Measurements from ENCODE around the gene SPC24.
"Not testable (repeated sequence)": the region's sequence is repeated elsewhere in the genome, so short reads cannot be mapped to it uniquely, and the experiment has no call there.

SPC24 gene

DNA sequence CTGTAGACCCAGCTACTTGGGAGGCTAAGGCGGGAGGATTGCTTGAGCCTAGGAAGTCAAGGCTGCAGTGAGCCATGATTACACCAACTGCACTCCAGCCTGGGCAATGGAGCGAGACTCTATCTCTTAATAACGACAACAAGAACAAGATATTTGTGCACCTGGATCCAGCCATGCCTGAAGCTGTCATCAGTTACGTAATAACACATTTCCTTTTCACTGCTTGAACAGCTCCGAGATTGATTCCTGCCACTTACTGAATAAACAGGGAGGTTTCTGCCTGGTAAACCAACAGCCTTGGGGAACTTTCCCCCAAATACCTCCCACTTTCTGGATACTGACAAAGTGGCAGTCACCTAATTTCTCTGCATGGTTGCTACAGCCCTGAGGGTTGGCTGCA lies 36.4 kb upstream of the SPC24 start:
- no peak for DNase-seq

DNA sequence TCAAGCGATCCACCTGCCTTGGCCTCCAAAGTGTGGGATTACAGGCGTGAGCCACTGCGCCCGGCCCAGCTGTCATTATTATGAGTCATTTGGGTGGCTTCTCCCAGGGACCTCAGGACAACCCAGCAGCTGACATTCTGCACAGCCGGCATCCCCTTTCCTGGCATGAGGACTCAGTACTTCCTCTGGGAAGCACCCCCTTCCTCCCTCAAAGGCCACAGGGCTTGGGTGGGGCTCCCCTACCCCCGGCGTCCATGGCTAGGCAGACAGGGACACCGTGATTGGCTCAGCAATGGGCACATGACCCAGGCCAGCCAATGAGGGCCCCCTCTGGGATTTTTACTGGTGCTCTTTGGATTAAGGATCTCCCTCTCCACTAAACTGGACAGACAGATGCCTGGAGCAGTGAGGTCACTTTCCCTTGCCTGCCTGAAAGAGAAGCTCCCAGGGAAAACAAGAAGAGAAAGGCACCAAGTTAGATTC lies 35.7 kb upstream of the SPC24 start:
- peak; percentile 22 for DNase-seq

DNA sequence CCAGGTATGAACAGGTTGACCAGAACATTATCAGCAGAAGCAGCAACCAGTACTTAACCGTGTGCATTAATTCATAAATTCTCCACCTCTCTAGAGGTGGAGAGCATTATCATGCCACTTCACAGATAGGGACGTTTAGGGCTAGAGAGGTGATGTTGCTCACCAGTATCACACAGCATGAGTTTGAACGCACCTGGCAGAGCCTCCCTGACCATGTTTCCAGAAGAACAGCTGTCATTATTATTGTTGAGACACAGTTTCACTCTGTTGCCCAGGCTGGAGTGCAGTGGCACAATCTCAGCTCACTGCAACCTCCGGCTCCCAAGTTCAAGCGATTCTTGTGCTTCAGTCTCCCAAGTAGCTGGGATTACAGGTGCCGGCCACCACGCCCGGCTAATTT lies 34.9 kb upstream of the SPC24 start:
- no peak for DNase-seq

DNA sequence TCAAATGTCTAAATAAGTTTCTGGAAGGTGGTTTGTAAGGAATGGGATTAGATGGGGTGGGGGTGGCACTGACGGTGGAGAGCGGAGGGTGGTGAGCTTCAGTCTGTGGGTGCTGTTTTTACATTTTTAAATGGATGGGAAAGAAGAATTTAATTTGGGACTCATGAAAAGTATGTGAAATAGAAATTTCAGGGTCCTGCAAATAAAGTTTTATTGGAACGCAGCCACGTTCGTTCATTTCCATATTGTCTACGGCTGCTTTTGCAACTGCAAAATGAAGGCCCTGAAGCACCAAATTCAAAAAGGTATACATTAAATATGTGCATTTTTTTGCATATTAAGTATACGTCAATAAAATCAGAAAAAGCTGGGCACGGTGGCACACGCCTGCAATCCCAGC lies 31.9 kb upstream of the SPC24 start:
- DNase-seq: no peak

DNA sequence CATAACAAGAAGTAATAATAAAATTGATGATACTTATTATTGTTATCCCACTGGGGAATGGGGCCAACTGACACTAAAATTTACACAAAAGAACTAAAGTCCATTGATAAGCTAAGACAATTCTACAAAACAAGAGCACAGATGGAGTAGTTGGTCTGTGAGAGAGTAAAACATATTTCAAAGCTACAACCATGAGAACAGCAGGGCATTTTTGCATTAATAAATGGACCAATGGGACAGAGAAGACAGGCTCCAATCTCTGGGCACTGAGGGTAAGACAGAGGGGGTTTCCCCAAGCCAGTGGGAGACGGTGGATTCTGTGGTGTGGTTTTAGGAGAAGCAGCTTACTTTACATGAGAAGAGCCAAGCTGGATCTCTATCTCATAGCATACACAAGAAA lies 27.4 kb upstream of the SPC24 start:
- DNase-seq: no peak

DNA sequence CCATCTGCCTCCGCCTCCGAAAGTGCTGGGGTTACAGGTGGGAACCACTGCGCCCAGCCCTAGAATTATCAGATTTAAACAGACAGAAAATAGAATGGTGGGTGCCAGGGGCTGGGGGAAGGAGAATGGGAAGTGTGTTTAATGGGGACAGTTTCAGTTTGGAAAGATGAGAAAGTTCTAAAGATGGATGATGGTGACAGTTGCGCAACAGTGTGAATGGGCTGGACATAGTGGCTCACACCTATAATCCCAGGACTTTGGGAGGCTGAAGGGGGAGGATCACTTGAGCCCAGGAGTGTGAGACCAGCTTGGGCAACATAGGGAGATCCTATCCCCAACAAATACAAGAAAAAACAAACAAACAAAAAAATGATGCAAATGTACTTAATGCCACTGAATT lies 25.9 kb upstream of the SPC24 start:
- DNase-seq: no peak

DNA sequence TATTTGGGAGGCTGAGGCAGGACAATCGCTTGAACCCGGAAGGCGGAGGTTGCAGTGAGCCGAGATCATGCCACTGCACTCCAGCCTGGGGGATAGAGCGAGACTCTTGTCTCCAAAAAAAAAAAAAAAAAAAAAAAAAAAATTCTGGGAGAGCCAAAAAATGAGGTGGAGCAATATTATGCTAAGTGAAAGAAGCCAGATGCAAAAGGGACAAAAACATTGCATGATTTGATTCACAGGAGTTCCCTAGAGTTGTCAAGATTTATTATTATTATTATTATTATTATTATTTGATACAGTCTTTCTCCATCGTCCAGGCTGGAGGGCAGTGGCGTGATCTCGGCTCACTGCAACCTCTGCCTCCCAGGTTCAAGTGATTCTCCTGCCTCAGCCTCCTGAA lies 25.4 kb upstream of the SPC24 start:
- DNase-seq: not testable (repeated sequence)

DNA sequence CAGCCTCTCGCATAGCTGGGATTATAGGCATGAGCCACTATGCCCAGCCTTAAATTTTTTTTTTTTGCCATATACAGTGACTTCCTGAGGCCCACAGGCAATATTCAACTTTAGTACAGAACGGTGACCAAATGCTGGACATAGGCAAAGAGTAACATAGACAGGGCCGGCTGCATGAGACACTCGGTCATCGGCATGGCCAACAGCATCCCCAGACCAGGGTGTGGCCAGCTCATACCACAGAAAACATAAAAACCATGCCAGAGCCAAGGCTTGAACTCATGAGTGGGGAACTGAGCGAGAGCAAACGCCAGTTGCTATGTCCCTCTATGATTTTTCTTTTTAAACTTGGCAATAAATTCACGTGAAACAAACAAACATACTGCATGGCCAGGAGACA lies 24.8 kb upstream of the SPC24 start:
- no peak for DNase-seq

DNA sequence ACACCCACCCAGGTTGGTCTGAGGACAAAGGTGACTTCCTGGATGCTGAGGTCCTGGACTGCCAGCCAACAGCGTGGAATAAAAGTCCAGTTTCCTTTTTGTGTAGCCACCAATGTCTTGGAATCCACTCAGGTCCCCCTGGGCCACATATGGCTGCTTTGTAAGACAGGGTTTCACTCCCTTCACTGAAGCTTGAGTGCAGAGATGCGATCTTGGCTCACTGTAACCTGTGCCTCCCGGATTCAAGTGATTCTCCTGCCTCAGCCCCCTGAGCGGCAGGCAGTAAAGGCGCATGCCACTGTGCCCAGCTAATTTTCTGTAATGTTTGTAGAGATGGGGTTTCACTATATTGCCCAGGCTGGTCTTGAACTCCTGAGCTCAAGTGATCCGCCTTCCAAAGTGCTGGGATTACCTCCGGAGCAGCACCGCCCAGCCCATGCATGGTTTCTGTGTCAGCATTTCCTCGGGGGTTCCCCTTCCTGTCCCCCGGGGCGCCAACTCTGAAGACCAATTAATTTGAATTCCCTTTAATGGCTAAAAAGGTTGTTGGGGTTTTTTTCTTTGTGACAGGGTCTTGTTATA lies 24.2 kb upstream of the SPC24 start:
- peak; percentile 25 for DNase-seq

DNA sequence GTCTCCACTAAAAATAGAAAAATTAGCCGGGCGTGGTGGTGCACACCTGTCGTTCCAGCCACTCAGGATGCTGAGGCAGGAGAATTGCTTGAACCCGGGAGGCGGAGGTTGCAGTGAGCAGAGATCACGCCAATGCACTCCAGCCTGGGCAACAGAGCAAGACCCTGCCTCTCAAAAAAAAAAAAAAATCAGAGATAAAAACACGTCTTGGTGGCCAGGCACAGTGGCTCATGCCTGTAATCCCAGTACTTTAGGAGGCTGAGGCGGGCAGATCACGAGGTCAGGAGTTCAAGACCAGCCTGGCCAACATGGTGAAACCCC lies 23.5 kb upstream of the SPC24 start:
- DNase-seq: not testable (repeated sequence)

DNA sequence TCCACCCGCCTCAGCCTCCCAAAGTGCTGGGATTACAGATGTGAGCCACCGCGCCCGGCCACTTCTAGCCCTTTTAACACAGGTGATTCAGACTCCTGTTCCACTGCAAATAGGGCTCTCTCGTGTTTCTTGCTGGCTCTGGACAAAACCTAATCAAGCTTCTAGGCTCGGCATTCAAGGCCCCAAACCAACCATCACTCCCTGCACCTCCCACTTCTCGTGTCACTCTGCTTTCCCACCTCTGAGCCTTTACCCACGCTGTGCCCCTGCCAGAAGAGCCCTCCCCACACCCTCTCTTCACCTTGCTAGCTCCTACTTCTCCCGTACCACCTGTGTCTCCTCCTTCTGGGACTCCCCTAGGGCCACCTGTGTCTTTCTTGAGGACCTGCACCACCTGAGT lies 22.0 kb upstream of the SPC24 start:
- DNase-seq: no peak

DNA sequence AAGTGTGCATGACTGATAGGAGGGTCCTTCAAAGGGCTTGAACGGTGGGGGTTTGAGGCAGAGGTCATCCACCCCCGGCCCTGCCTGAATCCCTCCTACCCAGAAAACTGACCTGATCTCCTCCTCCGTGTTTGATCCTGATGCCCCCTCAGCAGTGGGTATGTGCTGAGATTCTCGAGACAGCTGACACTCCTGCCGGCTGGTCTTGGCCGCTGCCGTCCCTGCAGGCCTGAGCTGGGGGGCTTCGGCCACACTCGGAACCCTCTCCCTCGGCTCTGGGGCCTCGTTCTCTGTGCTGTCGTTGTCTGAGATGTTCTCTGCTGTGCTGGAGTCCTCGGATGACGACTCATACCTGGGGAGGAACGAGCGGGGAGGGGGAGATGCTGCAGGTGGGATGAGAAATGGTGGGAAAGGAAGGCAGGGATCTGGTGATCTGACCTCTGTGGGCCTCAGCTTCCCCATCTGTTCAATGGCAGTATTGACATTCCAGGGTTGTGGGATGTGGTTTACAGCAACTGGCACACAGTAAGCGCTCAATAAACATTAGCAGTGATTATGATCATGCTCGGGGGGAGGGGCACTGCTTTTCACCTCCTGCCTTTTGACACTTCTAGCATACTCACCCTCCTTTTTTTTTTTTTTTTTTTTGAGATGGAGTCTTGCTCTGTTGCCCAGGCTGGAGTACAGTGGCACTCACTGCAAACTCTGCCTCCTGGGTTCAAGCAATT lies 21.0 kb upstream of the SPC24 start:
- DNase-seq: no peak

DNA sequence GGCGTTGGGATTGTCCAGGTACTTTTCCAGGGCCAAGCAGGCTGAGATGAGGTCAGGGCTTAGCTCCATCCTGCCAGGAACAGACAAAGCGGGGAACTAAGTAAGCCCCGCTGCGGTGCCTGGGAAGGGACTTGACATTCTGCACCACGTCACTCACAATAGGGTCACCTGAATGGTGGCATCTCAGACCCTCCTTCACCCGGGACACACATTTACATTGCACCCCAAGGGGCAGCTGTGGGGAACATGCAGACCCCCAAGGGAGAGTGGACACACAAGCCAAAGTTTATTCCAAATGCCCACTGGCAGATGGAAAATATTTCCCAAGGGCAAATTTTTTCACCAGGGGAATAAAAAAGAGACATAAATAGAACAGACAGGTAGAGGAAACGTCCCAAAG lies 20.3 kb upstream of the SPC24 start:
- DNase-seq: no peak

DNA sequence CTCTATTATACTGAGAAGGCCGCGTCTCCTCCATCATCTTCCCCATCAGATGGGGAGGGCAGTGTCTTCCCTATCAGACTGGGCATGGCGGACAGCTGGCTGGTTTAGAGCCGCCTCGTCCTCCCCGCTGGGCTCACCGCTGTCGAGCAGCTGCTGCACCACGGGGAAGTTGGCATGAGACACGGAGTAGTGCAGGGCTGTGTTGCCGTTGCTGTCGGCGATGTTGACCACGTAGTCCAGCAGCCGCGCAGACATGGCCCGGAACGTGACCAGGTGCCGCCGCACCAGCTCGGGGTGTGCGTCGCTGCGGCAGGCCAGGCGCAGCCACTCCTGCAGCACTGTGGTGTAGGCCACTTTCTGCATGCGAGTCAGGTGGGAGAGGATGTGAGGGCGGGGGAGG lies 18.8 kb upstream of the SPC24 start:
- DNase-seq: no peak

DNA sequence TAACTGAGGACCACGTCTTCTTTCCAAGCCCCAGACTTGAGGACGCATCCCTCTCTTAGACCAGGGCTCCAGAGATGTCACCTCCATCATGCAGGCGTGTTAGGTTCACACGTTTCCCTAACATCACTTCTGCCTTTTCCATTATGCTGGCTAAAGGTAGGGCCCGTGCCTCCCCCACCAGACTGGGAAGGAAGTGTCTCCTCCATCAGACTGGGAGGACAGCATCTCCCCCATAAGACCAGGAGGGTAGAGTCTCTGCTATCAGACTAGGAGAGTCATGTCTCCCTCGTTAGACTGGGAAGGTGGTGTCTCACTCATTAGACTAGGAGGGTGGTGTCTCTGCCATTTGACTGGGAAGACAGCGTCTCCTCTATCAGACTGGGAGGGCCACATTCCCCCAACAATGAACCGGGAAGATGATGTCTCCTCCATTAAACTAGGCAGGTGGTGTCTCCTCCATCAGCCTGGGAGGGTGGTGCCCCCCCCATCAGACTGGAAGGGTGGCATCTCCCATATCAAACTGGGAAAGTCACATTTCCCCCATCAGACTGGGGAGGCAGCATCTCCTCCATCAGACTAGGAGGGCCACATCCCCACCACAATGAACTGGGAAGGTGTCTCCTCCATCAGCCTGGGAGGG lies 18.1 kb upstream of the SPC24 start:
- no peak for DNase-seq

DNA sequence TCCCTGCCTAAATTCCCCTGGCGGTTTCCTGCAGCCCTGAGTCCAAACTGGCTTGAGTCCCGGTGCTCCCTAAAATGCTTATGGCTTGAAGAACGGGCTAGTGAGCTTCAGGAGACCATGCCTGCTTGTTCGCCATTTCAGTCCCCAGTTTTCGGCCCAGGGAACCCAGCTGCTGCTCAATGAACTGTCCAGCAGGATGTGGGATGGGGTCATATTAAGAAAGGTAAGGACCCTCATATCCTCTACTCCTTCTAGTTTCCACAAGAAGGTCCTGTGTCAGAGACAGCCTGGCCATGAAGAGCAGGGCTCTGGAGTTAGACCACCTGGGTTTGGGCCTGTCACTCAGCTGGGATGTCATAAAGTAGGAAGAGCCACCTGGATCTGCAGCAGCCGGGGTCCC lies 17.0 kb upstream of the SPC24 start:
- no peak for DNase-seq

DNA sequence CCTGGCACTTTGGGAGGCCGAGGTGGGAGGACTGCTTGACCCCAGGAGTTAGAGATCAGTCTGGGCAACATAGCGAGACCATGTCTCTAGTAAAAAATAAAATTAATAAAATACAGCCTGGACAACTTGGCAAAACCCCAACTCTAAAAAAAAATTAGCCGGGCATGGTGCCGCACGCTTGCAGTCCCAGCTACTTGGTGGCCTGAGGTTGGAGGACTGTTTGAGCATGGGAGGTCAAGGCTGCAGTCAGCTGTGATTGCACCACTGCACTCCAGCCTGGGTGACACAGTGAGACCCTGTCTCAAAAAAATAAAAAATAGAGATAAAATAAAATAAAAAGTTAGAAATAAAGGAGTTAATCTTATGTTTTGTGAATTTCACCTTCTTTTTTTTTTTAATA lies 15.6 kb upstream of the SPC24 start:
- DNase-seq: no peak

DNA sequence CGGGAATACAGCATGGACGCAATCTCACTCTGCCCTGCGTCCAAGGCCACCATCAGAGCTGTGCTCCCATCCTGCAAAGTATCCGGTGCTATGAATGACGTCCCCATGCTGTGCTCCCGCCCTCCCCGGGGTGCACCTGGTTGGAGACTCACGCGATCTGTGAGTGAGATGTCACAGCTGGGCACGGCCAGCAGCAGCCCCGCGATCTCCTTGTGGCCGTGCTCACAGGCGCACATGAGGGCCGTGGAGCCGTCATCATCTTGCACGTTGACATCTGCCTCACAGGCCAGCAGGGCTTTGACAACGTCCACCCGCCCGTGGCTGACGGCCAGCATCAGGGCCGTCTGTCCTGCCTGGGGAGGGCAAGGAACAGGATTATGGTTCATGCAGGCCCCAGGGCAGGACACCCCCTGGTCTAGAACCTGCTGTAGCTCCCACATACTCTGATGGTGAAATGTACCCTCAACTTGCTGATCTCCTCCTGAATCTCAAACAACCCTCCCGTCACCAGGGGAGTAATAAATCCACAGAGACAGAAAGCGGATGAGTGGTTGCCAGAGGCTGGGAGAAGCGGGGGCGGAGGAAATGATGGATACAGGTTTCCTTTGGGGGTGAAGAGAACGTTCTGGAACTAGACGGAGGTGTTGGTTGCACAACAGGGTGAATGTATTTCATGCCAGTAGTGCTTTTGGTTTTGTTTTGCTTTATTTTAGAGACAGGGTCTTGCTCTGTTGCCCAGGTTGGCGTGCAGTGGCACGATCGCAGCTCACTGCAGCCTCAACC lies 14.5 kb upstream of the SPC24 start:
- no peak for DNase-seq

DNA sequence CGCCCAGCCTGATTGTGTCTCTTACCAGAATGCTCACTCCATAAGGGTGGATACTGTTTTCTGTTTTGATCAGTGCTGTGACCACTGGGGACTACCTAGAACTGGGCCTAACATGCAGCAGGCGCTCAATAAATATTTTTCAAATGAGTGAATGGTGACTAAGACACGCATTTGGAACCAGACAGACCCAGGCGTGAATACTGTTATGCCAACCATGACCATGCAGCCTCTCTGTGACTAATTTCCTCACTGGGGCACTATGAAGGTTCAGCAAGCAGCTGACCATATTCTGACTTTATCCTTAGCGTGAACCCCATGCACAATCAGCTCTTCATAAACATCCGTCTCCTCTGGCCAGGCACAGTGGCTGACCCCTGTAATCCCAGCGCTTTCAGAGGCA lies 13.0 kb upstream of the SPC24 start:
- no peak for DNase-seq

DNA sequence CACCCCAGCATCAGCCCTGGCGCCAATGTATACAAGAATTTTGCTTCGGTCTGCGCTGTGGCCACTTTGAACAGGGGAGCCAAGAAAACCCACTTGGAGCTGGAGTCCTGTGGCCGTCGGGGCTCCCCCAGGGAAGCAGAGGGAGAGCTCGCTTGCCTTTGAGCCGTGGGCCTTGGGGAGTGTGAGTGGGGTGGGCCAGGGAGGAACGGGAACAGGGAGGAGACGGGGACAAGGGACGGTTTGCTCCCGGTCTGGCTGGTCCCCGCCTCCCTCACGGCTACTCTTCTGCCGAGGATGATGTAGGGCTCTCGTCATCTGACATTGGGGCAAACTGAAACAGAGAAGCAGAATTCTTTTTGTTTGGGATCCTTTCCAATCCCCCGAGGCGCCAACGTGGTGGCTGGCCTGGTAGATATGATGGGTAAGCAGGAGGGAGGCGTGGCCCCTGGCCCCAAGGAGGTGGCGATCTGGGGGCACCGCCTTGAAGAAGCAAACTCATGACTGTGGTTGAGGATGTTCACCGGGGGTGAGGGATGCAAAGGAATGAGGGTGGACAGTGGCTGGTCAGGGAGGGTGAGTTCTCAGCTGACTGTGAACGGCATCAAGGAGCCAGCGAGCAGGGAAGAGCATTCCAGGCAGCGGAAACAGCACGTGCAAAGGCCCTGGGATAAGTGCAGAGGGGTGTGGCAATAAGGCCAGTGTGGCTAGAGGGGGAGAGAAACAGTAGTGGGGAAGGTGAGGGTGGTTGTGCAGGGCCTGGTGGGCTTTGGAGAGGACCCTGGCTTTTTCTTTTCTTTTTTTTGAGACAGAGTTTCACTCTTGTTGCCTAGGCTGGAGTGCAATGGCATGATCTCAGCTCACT lies 10.9 kb upstream of the SPC24 start:
- DNase-seq: no peak

DNA sequence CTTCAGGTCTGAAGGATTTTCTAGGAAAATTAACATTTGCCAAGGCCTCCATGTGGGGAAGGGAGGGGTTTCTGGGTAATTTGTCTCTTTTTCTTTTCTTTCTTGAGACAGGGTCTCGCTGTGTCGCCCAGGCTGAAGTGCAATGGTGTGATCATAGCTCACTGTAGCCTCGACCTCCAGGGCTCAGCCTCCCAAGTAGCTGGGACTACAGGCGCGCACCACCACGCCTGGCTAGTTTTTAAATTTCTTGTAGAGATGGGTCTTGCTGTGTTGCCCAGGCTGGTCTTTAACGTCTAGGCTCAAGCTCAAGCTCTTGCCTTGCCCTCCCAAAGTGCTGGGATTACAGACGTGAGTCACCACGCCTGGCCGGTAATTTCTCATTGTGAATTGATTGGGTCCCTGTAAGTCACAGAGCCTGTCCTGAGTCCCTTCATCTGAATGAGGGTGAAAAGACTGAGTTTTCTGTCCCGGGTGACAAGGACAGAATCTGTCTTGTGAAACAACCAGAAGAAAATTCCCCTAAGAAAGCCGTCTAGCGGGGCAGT lies 10.0 kb upstream of the SPC24 start:
- no peak for DNase-seq

DNA sequence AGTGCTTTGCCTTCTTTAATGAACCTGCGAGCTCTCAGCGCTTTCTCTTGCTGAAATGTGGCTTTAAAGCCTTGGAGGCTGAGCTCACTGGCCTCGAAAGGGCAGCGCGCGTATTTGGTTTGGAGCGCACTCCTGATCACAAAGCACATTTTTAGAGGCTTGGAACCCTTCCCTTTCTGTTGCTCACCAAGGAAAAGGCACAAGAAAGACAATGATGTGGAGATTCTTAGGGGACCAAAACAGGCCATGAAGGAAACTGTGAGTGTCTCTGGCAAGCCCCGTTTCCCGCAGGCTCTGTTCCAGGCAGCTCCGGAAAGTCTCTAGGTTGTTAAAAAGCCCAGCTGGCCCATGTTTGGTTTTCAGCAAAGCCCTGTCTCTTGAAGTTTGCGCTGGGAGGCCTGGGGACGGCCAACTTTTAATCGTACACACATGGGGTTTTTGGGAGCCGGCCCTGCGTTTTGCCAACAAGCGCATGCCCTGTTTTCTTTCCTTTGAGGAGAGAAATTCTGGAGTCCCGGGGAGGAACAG lies 9.4 kb upstream of the SPC24 start:
- DNase-seq: no peak
